OCI-LY7 (cell line): Measurements from ENCODE around the gene NAV1. TPM values are rescaled to one million over a fixed set of nuclear protein-coding genes. Genes with fewer than 3 reads are reported as not detected.

Source experiments
- BruUV-seq: library from RNA; stranded (reverse); fragments of 400-500 nt; replicated peaks from 2 replicates; lab custom pipeline; 2021; lab: Mats Ljungman, UMichigan
- CTCF ChIA-PET: fragments of 300-600 bp; sonication (Branson Sonifier 250); formaldehyde crosslinking; loops from one replicate; lab custom pipeline; 2022; ENCODE audit warnings: antibody characterized with exemption; ENCODE audit not compliant: unreplicated experiment; lab: Charles Lee
- POLR2A ChIA-PET: fragments of 300-600 bp; sonication (Branson Sonifier 250); formaldehyde crosslinking; loops from one replicate; lab custom pipeline; 2022; ENCODE audit warnings: antibody characterized with exemption; lab: Charles Lee
- DNase-seq: peaks from one replicate; pipeline ENCODE4 v3.0.0-alpha.2; 2015; ENCODE audit warnings: low spot score
- H2AFZ ChIP-seq: fragments of 200-600 bp; sonication (generic), shearing (Covaris generic); 2 replicates; pipeline ENCODE4 v1.6.1; 2014; ENCODE audit warnings: mild to moderate bottlenecking, antibody characterized with exemption, low read length, moderate library complexity
- H3K27ac ChIP-seq: fragments of 200-600 bp; sonication (generic); 2 replicates; pipeline ENCODE4 v1.5.1; 2014; ENCODE audit warnings: mixed run types, low read depth, mild to moderate bottlenecking, moderate library complexity, low read length, inconsistent platforms; ENCODE audit not compliant: poor library complexity, severe bottlenecking
- H3K36me3 ChIP-seq: fragments of 200-600 bp; sonication (generic); 2 replicates; pipeline ENCODE4 v1.6.1; 2014; ENCODE audit warnings: mild to moderate bottlenecking, antibody characterized with exemption, low read length, moderate library complexity, mixed read lengths; ENCODE audit not compliant: insufficient read depth
- H3K4me1 ChIP-seq: fragments of 200-600 bp; sonication (generic); 2 replicates; pipeline ENCODE4 v1.5.1; 2014; ENCODE audit warnings: mild to moderate bottlenecking, low read length; ENCODE audit not compliant: insufficient read depth, poor library complexity, severe bottlenecking
- H3K4me2 ChIP-seq: fragments of 200-600 bp; sonication (generic); 2 replicates; pipeline ENCODE4 v1.6.1; 2014; ENCODE audit warnings: mild to moderate bottlenecking, low read length
- H3K4me3 ChIP-seq: fragments of 200-600 bp; sonication (generic); 2 replicates; pipeline ENCODE4 v1.5.1; 2014; ENCODE audit warnings: mild to moderate bottlenecking, low read depth, low read length; ENCODE audit not compliant: poor library complexity, severe bottlenecking
- H3K79me2 ChIP-seq: fragments of 200-600 bp; sonication (generic); 2 replicates; pipeline ENCODE4 v1.6.1; 2016; ENCODE audit warnings: low read depth, mild to moderate bottlenecking, low read length, moderate library complexity, mixed read lengths; ENCODE audit not compliant: insufficient read depth
- H3K9me2 ChIP-seq: fragments of 200-600 bp; sonication (generic); 2 replicates; pipeline ENCODE4 v1.6.1; 2016; ENCODE audit warnings: mild to moderate bottlenecking, low read length, mixed read lengths; ENCODE audit not compliant: insufficient read depth
- H3K9me3 ChIP-seq: fragments of 200-600 bp; sonication (generic); 2 replicates; pipeline ENCODE4 v1.6.1; 2014; ENCODE audit warnings: mild to moderate bottlenecking, mixed run types, low read length, mixed read lengths
- H4K20me1 ChIP-seq: fragments of 200-600 bp; sonication (generic); 2 replicates; pipeline ENCODE4 v1.6.1; 2014; ENCODE audit warnings: mild to moderate bottlenecking, antibody characterized with exemption, low read length, moderate library complexity, mixed read lengths; ENCODE audit not compliant: insufficient read depth
- CTCF ChIP-seq: fragments of 200-600 bp; sonication (generic); conservative IDR thresholded peaks from 2 replicates; pipeline ENCODE4 v1.5.1; 2014; ENCODE audit warnings: mild to moderate bottlenecking, antibody characterized with exemption, low read length, moderate library complexity, mixed read lengths
- EZH2phosphoT487 ChIP-seq: fragments of 200-600 bp; sonication (generic); IDR thresholded peaks from 2 replicates; pipeline ENCODE4 v1.6.1; 2018; ENCODE audit warnings: low read depth, borderline replicate concordance, mild to moderate bottlenecking, mixed run types, antibody characterized with exemption, low read length, moderate library complexity, mixed read lengths
- intact Hi-C: fragments of 100-400 bp; cut with micrococcal nuclease; formaldehyde crosslinking; loops from one replicate; pipeline ENCODE4 v1.10.0; 2022; ENCODE audit not compliant: unreplicated experiment
- total RNA-seq, 2 experiments: library from RNA; depleted of rRNA in 1 of 2; stranded (reverse); fragments of >200 nt in 1 of 2; shearing (Covaris generic) in 1 of 2; gene quantifications; 2 replicates each; pipeline ENCODE4 v1.2.3, GENCODE V29; 2014 to 2022

Gene NAV1
- total RNA-seq, 2 experiments from 2014 or later, result 4.2 to 20.7 TPM

- H3K4me2 ChIP-seq, result no peak overlapping the region
- POLR2A ChIA-PET, result interaction anchor here (0.6 kb wide), 2 partner anchors 480 to 1767 kb away, joined by 3 read pairs; no protein-coding TSS in a partner anchor
- no peaks in the 10 kb centered on the region for H3K9me3 ChIP-seq
- TF ChIP-seq CTCF, result no peak
- no peak for TF ChIP-seq EZH2phosphoT487
- no peaks in the 10 kb centered on the region for H4K20me1 ChIP-seq
- H3K79me2 ChIP-seq, result no peaks in the 10 kb centered on the region
- intact Hi-C loops, result no loop called here
- no peaks in the 10 kb centered on the region for H3K9me2 ChIP-seq
- H3K4me1 ChIP-seq, result no peaks in the 10 kb centered on the region
- H3K36me3 ChIP-seq, result no peaks in the 10 kb centered on the region
- DNase-seq, result no peak
- H3K27ac ChIP-seq, result no peak overlapping the region
- no peak overlapping the region for H3K4me3 ChIP-seq
- no peak overlapping the region for H2AFZ ChIP-seq
- CTCF ChIA-PET, result no interaction called here
- BruUV-seq, result no TSS peak
These were observed 48.8 kb downstream of the NAV1 start for GRCh38 chr1:201587729-201588128.

Other genes with a start within 250 kb of the NAV1 start
- not detected in 2 replicates for gene TNNT2, start 161.4 kb upstream of the NAV1 start, total RNA-seq (2014; rRNA removed; shearing (Covaris generic))
- gene TNNT2, start 161.4 kb upstream of the NAV1 start, total RNA-seq (2022), result not detected in 2 replicates
- gene LAD1, start 139.8 kb upstream of the NAV1 start, total RNA-seq (2014; rRNA removed; shearing (Covaris generic)), result not detected in 2 replicates
- gene LAD1, start 139.8 kb upstream of the NAV1 start, total RNA-seq (2022), result not detected in 2 replicates
- gene TNNI1, start 117.4 kb upstream of the NAV1 start, total RNA-seq (2014; rRNA removed; shearing (Covaris generic)), result 0.95 and 4.9 TPM in 2 replicates
- 2.0 and 3.1 TPM in 2 replicates for gene TNNI1, start 117.4 kb upstream of the NAV1 start, total RNA-seq (2022)
- gene PHLDA3, start 69.9 kb upstream of the NAV1 start, total RNA-seq (2014; rRNA removed; shearing (Covaris generic)), result not detected in 2 replicates
- gene PHLDA3, start 69.9 kb upstream of the NAV1 start, total RNA-seq (2022), result not detected in 2 replicates
- 46.4 and 52.8 TPM in 2 replicates for gene CSRP1, start 32.0 kb upstream of the NAV1 start, total RNA-seq (2014; rRNA removed; shearing (Covaris generic))
- 72.2 and 89.8 TPM in 2 replicates for gene CSRP1, start 32.0 kb upstream of the NAV1 start, total RNA-seq (2022)